Right lobe of liver (tissue), 4 donors: ENCODE results near the gene ABCC9.

Experiments used
- POLR2A ChIP-seq: fragments of 450-650 bp; IDR thresholded peaks from one replicate; pipeline ENCODE4 v1.6.1; 2017; ENCODE audit warnings: antibody characterized with exemption, mild to moderate bottlenecking
- TF ChIP-seq, protein P1 (sequence below), 4 donors: fragments of 200-600 bp in 3 of 4; fragments of 450-650 bp in 1 of 4; IDR thresholded peaks; one replicate each; pipeline versions ENCODE4 v1.5.1 to v1.8.0; 2016 to 2022; ENCODE audit warnings: antibody characterized with exemption in 4 of 4, mild to moderate bottlenecking in 2 of 4
- donor health status: DM: no; HTN: no; CAD: no.
- donor health status: DM: no; HTN: no; CAD: no.
- donor health status: DM: no; HTN: yes; CAD: no.

DNA sequence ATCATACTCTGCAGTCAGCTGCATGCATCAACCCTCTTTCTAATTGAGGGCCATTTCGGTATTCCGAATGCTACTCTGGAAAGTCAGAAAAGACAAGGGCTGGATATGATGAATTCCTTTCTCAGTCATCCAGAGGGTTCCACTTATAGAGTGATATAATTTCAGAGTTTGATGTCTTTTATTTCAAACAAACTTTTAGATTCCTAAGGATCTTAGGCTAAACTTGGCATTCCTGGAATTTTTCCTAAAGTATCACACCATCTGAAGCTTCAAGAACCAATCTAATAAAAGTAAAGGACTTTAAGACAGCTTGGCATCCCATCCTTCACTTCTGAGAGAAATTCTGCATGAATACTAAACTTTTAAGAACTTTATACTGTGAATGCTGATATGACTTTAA lies 97.4 kb downstream of the ABCC9 start:
- TF ChIP-seq, protein P1, sequence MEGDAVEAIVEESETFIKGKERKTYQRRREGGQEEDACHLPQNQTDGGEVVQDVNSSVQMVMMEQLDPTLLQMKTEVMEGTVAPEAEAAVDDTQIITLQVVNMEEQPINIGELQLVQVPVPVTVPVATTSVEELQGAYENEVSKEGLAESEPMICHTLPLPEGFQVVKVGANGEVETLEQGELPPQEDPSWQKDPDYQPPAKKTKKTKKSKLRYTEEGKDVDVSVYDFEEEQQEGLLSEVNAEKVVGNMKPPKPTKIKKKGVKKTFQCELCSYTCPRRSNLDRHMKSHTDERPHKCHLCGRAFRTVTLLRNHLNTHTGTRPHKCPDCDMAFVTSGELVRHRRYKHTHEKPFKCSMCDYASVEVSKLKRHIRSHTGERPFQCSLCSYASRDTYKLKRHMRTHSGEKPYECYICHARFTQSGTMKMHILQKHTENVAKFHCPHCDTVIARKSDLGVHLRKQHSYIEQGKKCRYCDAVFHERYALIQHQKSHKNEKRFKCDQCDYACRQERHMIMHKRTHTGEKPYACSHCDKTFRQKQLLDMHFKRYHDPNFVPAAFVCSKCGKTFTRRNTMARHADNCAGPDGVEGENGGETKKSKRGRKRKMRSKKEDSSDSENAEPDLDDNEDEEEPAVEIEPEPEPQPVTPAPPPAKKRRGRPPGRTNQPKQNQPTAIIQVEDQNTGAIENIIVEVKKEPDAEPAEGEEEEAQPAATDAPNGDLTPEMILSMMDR (IDR thresholded peaks at IDR 0.05) = no peak
- no peak for TF ChIP-seq POLR2A
